Measurements from ENCODE around the gene CORO2B.

CORO2B gene

GRCh38 chr15:68612503-68612902, 33.7 kb downstream of the CORO2B start:
- DNase-seq: no peak

GRCh38 chr15:68612979-68613740, 34.4 kb downstream of the CORO2B start:
- DNase-seq: no peak

GRCh38 chr15:68614286-68615035, 35.7 kb downstream of the CORO2B start:
- DNase-seq: no peak

GRCh38 chr15:68615301-68615700, 36.5 kb downstream of the CORO2B start:
- DNase-seq: no peak

- DNase-seq: no peak
These were observed 37.0 kb downstream of the CORO2B start for GRCh38 chr15:68615811-68616210.

GRCh38 chr15:68616397-68616796, 37.6 kb downstream of the CORO2B start:
- DNase-seq: no peak

GRCh38 chr15:68617001-68617400, 38.2 kb downstream of the CORO2B start:
- no peak for DNase-seq

- no peak for DNase-seq
These were observed 39.0 kb downstream of the CORO2B start for GRCh38 chr15:68617777-68618176.

- DNase-seq: no peak
These were observed 39.6 kb downstream of the CORO2B start for GRCh38 chr15:68618394-68618793.

- DNase-seq: no peak
These were observed 40.3 kb downstream of the CORO2B start for GRCh38 chr15:68618908-68619698.

GRCh38 chr15:68620721-68621527, 42.1 kb downstream of the CORO2B start:
- peak; percentile 80 for DNase-seq

GRCh38 chr15:68621535-68621934, 42.7 kb downstream of the CORO2B start:
- DNase-seq: no peak

GRCh38 chr15:68623301-68623892, 44.6 kb downstream of the CORO2B start:
- DNase-seq: no peak

GRCh38 chr15:68625853-68626252, 47.1 kb downstream of the CORO2B start:
- DNase-seq: no peak

- DNase-seq: no peak
These were observed 47.5 kb downstream of the CORO2B start for GRCh38 chr15:68626283-68626682.

- no peak for DNase-seq
These were observed 47.9 kb downstream of the CORO2B start for GRCh38 chr15:68626739-68627138.

GRCh38 chr15:68627476-68627875, 48.7 kb downstream of the CORO2B start:
- no peak for DNase-seq

- no peak for DNase-seq
These were observed 49.2 kb downstream of the CORO2B start for GRCh38 chr15:68627995-68628394.

- DNase-seq: peak; percentile 11
These were observed 50.9 kb downstream of the CORO2B start for GRCh38 chr15:68629519-68630210.

- no peak for DNase-seq
These were observed 51.4 kb downstream of the CORO2B start for GRCh38 chr15:68630211-68630555.

GRCh38 chr15:68630836-68631235, 52.0 kb downstream of the CORO2B start:
- no peak for DNase-seq

GRCh38 chr15:68631601-68632051, 52.8 kb downstream of the CORO2B start:
- DNase-seq: no peak
